Nephron progenitor cell (in vitro differentiated cells): Measurements from ENCODE around the gene PSMB5.

ENCODE experiments used
- DNase-seq: peaks from one replicate; pipeline ENCODE4 v3.0.0; 2021
- H3K27ac Mint-ChIP-seq: 2 replicates; pipeline ENCODE4 v1.8.0; 2021; ENCODE audit warnings: mild to moderate bottlenecking, moderate library complexity, mixed read lengths
- H3K27me3 Mint-ChIP-seq: 2 replicates; pipeline ENCODE4 v1.8.0; 2021; ENCODE audit warnings: mild to moderate bottlenecking, low read depth, mixed read lengths; ENCODE audit not compliant: poor library complexity
- H3K36me3 Mint-ChIP-seq: 2 replicates; pipeline ENCODE4 v1.8.0; 2021; ENCODE audit warnings: low read depth, mixed read lengths
- H3K4me1 Mint-ChIP-seq: 2 replicates; pipeline ENCODE4 v1.8.0; 2021; ENCODE audit warnings: mixed read lengths
- H3K4me3 Mint-ChIP-seq: 2 replicates; pipeline ENCODE4 v1.8.0; 2021; ENCODE audit warnings: mild to moderate bottlenecking, moderate library complexity, mixed read lengths
- H3K9me3 Mint-ChIP-seq: 2 replicates; pipeline ENCODE4 v1.8.0; 2021; ENCODE audit warnings: mild to moderate bottlenecking, moderate library complexity, mixed read lengths
- CTCF ChIP-seq: fragments of 200-600 bp; sonication (generic); IDR thresholded peaks from 2 replicates; pipeline ENCODE4 v1.5.0; 2021; ENCODE audit warnings: antibody characterized with exemption

Gene PSMB5

GRCh38 chr14:23056956-23057756, 22.5 kb upstream of the PSMB5 start, which contains the start of gene CDH24:
Gene CDH24 (minus strand): TSS chr14:23057520. CDS start chr14:23055733, 1,787 bp downstream.
- no peak for TF ChIP-seq CTCF
- Mint-ChIP-seq H3K36me3 (peaks cover 46% of the 10 kb centered on the region), H3K4me1 (peaks cover 70% of the 10 kb centered on the region), H3K27me3 (no peaks in the 10 kb centered on the region), H3K4me3 (peak within 1 kb of the TSS; percentile 96), H3K27ac (peak within 1 kb of the TSS; percentile 90), H3K9me3 (no peaks in the 10 kb centered on the region)
- peak; percentile 86 for DNase-seq

- peak; percentile 81 for DNase-seq
- H3K9me3 Mint-ChIP-seq: no peaks in the 10 kb centered on the region
- peaks cover 75% of the 10 kb centered on the region for H3K4me1 Mint-ChIP-seq
- H3K27ac Mint-ChIP-seq: peak overlapping the region; percentile 70
- H3K4me3 Mint-ChIP-seq: peak overlapping the region; percentile 96
- H3K36me3 Mint-ChIP-seq: peaks cover 38% of the 10 kb centered on the region
- TF ChIP-seq CTCF: peak; percentile 69
- no peaks in the 10 kb centered on the region for H3K27me3 Mint-ChIP-seq
Observed at GRCh38 chr14:23056145-23056955, 21.6 kb upstream of the PSMB5 start.

- H3K27me3 Mint-ChIP-seq: no peaks in the 10 kb centered on the region
- H3K4me1 Mint-ChIP-seq: peaks cover 71% of the 10 kb centered on the region
- no peak for DNase-seq
- H3K27ac Mint-ChIP-seq: peak overlapping the region; percentile 43
- peak overlapping the region; percentile 96 for H3K4me3 Mint-ChIP-seq
- no peaks in the 10 kb centered on the region for H3K9me3 Mint-ChIP-seq
- peaks cover 33% of the 10 kb centered on the region for H3K36me3 Mint-ChIP-seq
- no peak for TF ChIP-seq CTCF
Observed at GRCh38 chr14:23055621-23056144, 21.0 kb upstream of the PSMB5 start.

GRCh38 chr14:23055147-23055550, 20.4 kb upstream of the PSMB5 start:
- Mint-ChIP-seq H3K27me3 (no peaks in the 10 kb centered on the region), H3K9me3 (no peaks in the 10 kb centered on the region), H3K4me3 (peak overlapping the region; percentile 66), H3K27ac (no peak overlapping the region), H3K36me3 (peaks cover 34% of the 10 kb centered on the region), H3K4me1 (peaks cover 70% of the 10 kb centered on the region)
- no peak for DNase-seq
- no peak for TF ChIP-seq CTCF

- Mint-ChIP-seq H3K9me3 (no peaks in the 10 kb centered on the region), H3K27ac (no peak overlapping the region), H3K27me3 (no peaks in the 10 kb centered on the region), H3K36me3 (peaks cover 40% of the 10 kb centered on the region), H3K4me1 (peaks cover 65% of the 10 kb centered on the region), H3K4me3 (peak overlapping the region; percentile 66)
- peak; percentile 31 for TF ChIP-seq CTCF
- DNase-seq: peak; percentile 59
Observed at GRCh38 chr14:23054000-23054811, 19.5 kb upstream of the PSMB5 start.
